Psoas muscle (tissue), 8 donors: ENCODE data around the gene BTN1A1. TPM values are rescaled to one million over a fixed set of nuclear protein-coding genes. Genes with fewer than 3 reads are reported as not detected.
A peak's percentile ranks its signal among the peaks of the same experiment; 100 is the strongest.
"Not testable (repeated sequence)": the region's sequence is repeated elsewhere in the genome, so short reads cannot be mapped to it uniquely, and the experiment has no call there.

ENCODE experiments used
- ATAC-seq, 4 donors: fragments of 200-7000 bp; cut with Tn5 transposase; one replicate each; pipeline ENCODE4 v1.9.1; 2020; ENCODE audit warnings: moderate library complexity in 3 of 4, mild to moderate bottlenecking in 2 of 4
- DNase-seq, 2 donors: peaks; one replicate each; pipeline ENCODE4 v3.0.0-alpha.2; 2020
- H3K27ac ChIP-seq: fragments of 200-600 bp; one replicate; pipeline ENCODE4 v1.8.0; 2022
- H3K27me3 ChIP-seq, 3 donors: fragments of 200-600 bp in 1 of 3; one replicate each; pipeline versions ENCODE4 v1.6.1 to v1.8.0; 2013 to 2022; ENCODE audit warnings: low read length in 2 of 3, mild to moderate bottlenecking in 2 of 3, moderate library complexity in 1 of 3; ENCODE audit not compliant: insufficient read depth in 3 of 3
- H3K36me3 ChIP-seq, 2 donors: fragments of 200-600 bp in 1 of 2; one replicate each; pipeline versions ENCODE4 v1.6.1 to v1.8.0; 2013 to 2022; ENCODE audit warnings: low read depth in 1 of 2, mild to moderate bottlenecking in 1 of 2, moderate library complexity in 1 of 2; ENCODE audit not compliant: insufficient read depth in 1 of 2
- H3K4me1 ChIP-seq: fragments of 200-600 bp; one replicate; pipeline ENCODE4 v1.8.0; 2022
- H3K4me3 ChIP-seq: fragments of 200-600 bp; one replicate; pipeline ENCODE4 v1.8.0; 2022; ENCODE audit warnings: mild to moderate bottlenecking
- H3K9me3 ChIP-seq: fragments of 200-600 bp; one replicate; pipeline ENCODE4 v1.8.0; 2022
- CTCF ChIP-seq: fragments of 200-600 bp; IDR thresholded peaks from one replicate; pipeline ENCODE4 v1.8.0; 2022; ENCODE audit warnings: antibody characterized with exemption
- WGBS, 3 donors: extraction: QIAGEN DNeasy Blood & Tissue Kit; methylation state at CpG; one replicate each; pipeline versions ENCODE4 v1.1.6 to v1.1.7; 2013; 5-methylcytosine and 5-hydroxymethylcytosine counted together
- intact Hi-C, 2 donors: fragments of 100-400 bp; cut with DNase I; formaldehyde crosslinking; loops; one replicate each; pipeline versions ENCODE4 v1.11.0 to v1.14.2; 2022
- polyA plus RNA-seq, 3 donors: library from polyadenylated mRNA; stranded (reverse); fragments of 200-250 nt; gene quantifications; one replicate each; pipeline ENCODE4 v1.2.3, GENCODE V29; 2013
- total RNA-seq, 4 donors: library from RNA; stranded (reverse); fragmentation: NEBNext Ultra II Directional in 2 of 4; extraction: Animal tissue kit (Norgen Biotek cat#: 25700) in 2 of 4; gene quantifications; one replicate each; pipeline versions ENCODE4 v1.2.1 to v1.2.4, GENCODE V29; 2021 to 2023
- donor health status: healthy with polysubstance abuse.
- donor health status: DM: no; HTN: no; CAD: no; lungs with moderate emphysema.
- donor health status: Bipolar disorder and iron deficiency.
- donor health status: healthy.
- donor health status: DM: yes; HTN: yes; CAD: no.
- donor health status: DM: no; HTN: no; CAD: no.
- donor health status: DM: no; HTN: no; CAD: no.
- donor health status: DM: yes; HTN: yes; CAD: no.

The BTN1A1 gene
- total and polyA plus RNA-seq, 7 donors = not detected

DNA sequence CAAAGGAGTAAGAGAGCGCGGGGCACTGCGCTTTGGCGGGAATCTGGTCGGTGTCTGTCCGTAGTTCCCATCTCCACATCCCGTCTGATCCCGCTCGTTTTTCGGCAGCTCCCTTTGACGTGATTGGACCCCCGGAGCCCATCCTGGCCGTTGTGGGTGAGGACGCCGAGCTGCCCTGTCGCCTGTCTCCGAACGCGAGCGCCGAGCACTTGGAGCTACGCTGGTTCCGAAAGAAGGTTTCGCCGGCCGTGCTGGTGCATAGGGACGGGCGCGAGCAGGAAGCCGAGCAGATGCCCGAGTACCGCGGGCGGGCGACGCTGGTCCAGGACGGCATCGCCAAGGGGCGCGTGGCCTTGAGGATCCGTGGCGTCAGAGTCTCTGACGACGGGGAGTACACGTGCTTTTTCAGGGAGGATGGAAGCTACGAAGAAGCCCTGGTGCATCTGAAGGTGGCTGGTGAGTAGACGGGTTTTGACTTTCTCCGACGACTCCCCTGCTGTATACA is 1.4 kb downstream of the BTN1A1 start:
- peaks cover 0 to 29% (median 6%) of the 10 kb centered on the region in 3 donors for H3K27me3 ChIP-seq
- no peaks in the 10 kb centered on the region for H3K36me3 ChIP-seq
- TF ChIP-seq CTCF = no peak
- no peaks in the 10 kb centered on the region for H3K4me1 ChIP-seq
- no peak overlapping the region for H3K27ac ChIP-seq
- 3 to 7% (median 6%) methylated on average over 49 of the region's 49 CpGs for WGBS, 3 donors
- no peaks in the 10 kb centered on the region for H3K9me3 ChIP-seq
- intact Hi-C loops = no loop called here
- DNase-seq (peak; percentile 23 to 58), ATAC-seq (peak in 3 of 4 donors; percentile 17 to 51 (median 22))
- peak overlapping the region; percentile 56 for H3K4me3 ChIP-seq

DNA sequence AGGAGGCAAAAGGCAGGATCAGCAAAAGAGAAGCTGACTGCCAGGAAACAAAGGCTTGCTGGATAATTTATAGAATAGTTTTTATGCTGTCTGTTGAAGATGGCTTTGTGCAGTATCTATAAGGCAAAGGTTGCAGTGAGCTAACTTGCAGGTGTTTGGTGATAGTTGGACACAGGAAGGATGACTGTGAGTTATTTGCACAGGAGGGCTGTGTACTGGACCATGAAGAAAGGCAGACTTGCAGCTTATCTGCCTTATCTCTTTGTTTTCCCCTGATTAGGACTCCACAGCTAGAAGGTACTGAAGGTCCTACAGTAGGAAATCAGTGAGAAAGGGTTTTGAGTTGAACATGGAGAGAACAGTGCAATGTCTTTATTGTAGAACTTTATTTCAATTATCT is 2.1 kb downstream of the BTN1A1 start:
- ATAC-seq (no peak), DNase-seq (no peak)
- Histone ChIP-seq H3K36me3 (no peaks in the 10 kb centered on the region), H3K27me3 (peaks cover 0 to 29% (median 6%) of the 10 kb centered on the region in 3 donors), H3K9me3 (no peaks in the 10 kb centered on the region), H3K4me1 (no peaks in the 10 kb centered on the region), H3K27ac (no peak overlapping the region), H3K4me3 (peak overlapping the region; percentile 56)
- TF ChIP-seq CTCF = no peak
- intact Hi-C loops = no loop called here

GRCh38 chr6:26502626-26503025 is 2.5 kb downstream of the BTN1A1 start:
- Histone ChIP-seq H3K36me3 (no peaks in the 10 kb centered on the region), H3K27me3 (peaks cover 0 to 29% (median 6%) of the 10 kb centered on the region in 3 donors)
- 95 to 98% (median 95%) methylated on average over 3 of the region's 3 CpGs for WGBS, 3 donors

DNA sequence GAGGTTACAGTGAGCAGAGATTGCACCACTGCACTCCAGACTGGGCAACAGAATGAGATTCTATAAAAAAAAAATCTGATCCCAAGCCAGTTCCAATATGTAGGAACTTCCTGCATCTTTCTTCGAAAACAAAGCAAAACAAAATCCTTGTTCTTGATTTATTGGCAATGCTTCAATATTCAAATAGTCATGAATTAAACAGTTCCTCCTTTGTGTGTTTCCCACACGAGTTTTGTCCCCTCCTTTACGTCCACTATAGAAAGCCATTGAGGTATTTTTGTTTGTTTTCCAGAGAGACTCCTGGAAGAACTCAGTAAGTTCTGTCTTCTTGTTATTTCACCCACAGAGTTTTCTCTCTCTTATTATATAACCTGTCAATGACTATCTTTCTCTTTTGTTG is 7.6 kb downstream of the BTN1A1 start:
- Histone ChIP-seq H3K27me3 (peaks cover 0 to 9% (median 0%) of the 10 kb centered on the region in 3 donors), H3K4me3 (no peak overlapping the region), H3K4me1 (no peaks in the 10 kb centered on the region), H3K36me3 (no peaks in the 10 kb centered on the region), H3K9me3 (no peaks in the 10 kb centered on the region), H3K27ac (no peak overlapping the region)
- TF ChIP-seq CTCF = no peak
- DNase-seq = no peak
- intact Hi-C loops = no loop called here
- no peak for ATAC-seq
- 64 to 71% (median 65%) methylated on average over 3 of the region's 3 CpGs for WGBS, 3 donors

More at GRCh38 chr6:26502626-26503025, 2.5 kb downstream of the BTN1A1 start:
- TF ChIP-seq CTCF = no peak
- Histone ChIP-seq H3K27ac (no peak overlapping the region), H3K4me3 (no peak overlapping the region), H3K4me1 (no peaks in the 10 kb centered on the region), H3K9me3 (no peaks in the 10 kb centered on the region)
- no peak for DNase-seq
- intact Hi-C loops = no loop called here
- ATAC-seq = no peak

DNA sequence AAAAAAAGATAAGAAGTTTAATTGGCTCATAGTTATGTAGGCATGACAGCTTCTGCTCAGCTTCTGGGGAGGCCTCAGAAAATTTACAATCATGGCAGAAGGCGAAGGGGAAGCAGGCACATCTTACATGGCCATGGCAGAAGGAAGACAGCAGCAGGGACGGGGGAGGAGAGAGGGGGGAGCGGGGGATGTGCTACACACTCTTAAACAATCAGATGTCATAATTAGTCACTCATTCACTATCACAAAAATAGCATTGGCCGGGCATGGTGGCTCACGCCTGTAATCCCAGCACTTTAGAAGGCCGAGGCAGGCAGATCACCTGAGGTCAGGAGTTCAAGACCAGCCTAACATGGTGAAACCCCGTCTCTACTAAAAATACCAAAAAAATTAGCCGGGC is 10.9 kb downstream of the BTN1A1 start:
- ATAC-seq = peak in 2 of 4 donors; percentile 50 to 77
- H3K27me3 ChIP-seq, intact Hi-C loops, H3K36me3 ChIP-seq, H3K9me3 ChIP-seq, H3K4me1 ChIP-seq, DNase-seq, H3K4me3 ChIP-seq, H3K27ac ChIP-seq: not testable (repeated sequence)
- 72 to 77% (median 73%) methylated on average over 8 of the region's 8 CpGs for WGBS, 3 donors
